GM18499 (cell line): ENCODE data around the gene LARGE1.

Experiments used
- ATAC-seq: cut with Tn5 transposase; IDR thresholded peaks from one replicate; pipeline ENCODE4 v1.9.1; 2021; ENCODE audit warnings: moderate number of reproducible peaks; ENCODE audit not compliant: insufficient read depth, unreplicated experiment

The LARGE1 gene

DNA sequence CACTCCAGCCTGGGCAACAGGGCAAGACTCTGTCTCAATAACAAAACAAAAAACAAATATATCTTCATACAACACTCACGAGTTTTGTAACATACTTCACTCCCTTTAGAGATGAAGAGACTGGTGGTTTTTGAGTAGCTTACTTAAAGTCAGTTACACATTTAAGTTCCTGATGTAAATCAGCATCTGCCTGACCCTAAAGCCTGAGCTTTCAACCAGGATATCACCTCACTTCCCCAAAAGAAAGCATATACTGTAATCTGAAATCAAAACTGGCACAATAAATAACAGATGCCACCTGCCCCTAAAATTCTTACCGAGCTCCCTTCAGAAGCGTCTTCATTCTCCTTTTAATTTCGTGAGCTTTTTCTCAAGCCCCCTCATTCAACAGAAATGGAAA, 31.5 kb downstream of the LARGE1 start:
- ATAC-seq: no peak

DNA sequence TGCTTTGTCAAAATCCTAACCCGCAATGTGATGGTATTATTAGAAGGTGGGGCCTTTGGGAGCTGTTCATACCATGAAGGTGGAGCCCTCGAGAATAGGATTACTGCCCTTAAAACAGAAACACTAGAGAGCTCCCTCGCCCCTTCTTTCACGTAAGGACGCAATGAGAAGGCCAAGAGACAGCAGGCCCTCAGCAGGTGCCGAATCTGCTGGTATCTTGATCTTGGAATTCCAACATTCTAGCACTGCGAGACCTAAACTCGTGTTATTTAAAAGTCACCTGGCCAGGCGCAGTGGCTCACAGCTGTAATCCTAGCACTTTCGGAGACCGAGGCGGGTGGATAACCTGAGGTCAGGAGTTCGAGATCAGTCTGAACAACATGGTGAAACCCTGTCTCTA, 33.1 kb downstream of the LARGE1 start:
- no peak for ATAC-seq

DNA sequence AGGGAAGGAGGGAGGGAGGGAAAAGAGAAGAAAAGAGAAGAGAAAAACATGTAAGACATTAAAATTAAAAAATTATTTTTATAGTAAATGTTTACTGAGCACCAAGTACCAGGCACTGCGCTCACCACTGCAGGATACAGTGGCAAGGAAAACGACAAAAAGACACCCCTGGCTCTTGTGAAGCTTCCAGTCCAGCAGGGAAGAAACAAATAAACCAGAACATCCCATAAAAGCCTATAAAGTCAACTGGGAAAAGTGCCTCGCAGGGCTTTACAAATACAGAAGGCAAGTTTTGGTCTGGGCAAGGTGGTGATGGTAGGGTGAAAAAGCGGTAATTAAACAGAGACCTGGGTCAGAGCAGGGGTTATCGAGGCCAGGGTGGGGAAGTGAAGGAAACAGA, 33.6 kb downstream of the LARGE1 start:
- no peak for ATAC-seq

DNA sequence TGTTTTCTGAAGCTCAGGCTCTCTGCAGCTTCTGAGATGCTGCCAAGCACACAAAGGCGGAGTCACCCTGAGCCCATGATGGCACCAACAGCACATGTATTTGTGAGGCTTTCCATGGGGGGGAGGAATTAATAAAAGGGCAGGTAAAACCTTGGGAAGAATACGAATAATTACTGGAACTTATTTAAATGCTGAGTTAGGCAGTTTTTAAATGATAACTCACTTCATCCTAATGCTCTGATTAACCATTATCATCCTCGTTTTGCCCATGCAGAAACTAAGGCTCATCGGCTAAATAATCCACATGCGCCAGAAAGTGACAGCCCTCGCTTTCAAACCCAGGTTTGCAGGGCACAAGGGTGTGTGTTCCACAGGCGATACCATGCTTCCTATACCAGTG, 35.4 kb downstream of the LARGE1 start:
- no peak for ATAC-seq

DNA sequence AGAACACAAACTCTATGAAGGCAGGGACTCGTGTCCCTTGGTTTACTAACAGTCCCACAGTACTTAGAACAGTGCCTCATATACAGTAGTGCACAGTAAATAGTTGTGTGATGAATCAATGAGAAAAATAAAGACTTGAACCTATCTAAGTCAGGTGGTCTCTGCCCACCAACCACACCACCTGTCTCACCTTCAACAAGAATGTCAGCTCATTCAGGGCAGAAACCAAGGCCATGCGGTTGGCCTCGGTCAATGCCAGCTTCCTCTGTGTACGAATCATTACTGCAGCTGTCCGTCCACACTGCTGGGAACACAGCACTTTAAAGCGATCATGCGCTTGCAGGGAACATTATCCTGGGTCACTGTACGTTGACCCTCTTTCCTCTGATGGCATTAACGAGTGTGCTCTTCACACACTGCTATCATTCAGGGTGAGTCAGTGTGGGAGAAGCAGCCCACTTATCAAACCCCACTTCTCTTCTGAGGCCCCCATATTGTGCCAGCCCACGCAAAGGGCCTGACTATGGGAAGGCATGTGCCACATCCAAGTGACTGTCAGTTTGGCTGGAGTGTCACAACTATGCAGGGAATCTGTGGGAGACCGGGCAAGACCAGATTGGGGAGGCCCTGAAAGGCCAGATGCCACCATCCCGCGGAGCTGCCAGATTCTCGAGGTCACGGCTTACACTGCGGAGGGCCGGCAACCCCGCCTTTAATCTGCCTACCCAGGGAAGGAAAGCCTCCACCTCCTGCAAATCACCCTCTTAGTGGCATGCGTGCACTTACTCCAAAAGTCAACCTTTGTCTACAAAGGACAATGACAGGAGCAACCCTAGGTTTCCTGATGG, 36.1 kb downstream of the LARGE1 start:
- no peak for ATAC-seq

DNA sequence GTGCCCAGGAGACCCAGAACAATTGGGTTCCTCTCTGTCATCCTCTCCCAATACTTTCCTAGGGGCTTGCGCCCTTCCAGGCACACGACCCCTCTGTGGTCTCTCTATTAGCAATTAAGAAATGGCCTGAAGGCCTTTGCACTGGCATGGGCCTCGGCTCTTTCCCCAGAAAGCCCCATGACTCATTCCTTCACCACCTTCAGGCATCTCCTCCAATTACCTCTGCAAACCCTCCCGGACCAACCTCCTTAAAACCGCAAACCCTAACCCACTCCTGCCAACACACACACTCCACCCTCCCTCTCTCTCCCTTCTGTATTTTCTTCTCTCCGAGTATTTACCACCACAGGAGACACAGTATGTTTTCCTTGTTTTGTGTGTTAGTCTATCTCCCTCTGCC, 36.7 kb downstream of the LARGE1 start:
- no peak for ATAC-seq

DNA sequence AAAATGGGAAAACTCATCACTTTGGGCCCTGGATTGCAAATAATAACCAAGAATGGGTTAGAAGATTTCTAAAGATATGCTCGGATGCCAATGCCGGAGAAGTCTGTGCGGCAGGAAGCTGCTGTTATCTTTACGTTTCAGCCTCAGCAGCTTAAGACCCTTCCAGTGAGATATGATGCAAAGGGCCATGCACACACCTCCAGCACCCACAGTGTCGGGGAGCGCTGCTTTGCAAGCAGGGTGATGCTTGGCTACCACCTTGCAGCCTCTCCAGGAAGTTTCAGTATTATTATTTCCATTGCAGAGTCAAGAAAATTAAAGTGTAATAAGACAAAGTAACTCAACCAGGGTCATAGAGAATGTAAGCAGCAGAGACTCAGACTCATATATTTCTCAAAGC, 37.3 kb downstream of the LARGE1 start:
- ATAC-seq: no peak

DNA sequence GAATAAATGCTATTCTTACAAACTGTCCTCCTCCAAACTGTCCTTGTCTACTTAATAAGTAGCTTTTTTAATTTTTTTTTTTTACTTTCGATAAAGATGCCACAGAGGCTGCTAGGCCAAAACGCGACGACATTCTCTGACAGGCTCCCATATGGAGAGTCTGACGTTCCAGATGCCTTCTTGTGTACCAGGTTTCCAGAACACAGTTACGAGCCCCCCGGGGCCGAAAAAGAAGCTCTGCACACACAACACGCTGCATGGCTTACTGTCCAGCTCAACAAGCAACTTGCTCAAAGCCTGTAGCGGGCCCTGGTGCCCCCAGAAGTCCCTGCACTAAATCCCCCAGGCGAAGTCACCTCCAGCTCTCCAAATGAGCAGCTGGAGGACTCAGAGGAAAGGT, 39.3 kb downstream of the LARGE1 start:
- no peak for ATAC-seq

DNA sequence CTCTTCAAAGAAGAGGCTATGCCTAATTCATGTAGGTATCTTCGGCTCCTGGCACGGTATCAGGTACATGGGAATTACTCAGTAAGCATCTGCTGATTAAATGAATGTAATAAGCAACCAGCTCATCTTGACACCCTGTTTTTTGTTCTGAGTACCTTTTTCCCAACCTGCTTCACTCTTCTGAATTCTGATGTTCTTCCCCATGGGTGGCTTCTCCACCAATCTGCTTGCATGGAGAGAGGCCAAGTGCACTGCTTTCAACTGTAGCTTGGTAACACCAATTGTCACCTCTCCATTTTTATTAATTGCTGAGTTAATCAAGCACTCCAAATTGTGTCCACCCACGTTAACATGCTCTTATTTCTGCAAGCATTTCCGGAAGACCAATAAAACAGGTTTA, 40.5 kb downstream of the LARGE1 start:
- no peak for ATAC-seq

DNA sequence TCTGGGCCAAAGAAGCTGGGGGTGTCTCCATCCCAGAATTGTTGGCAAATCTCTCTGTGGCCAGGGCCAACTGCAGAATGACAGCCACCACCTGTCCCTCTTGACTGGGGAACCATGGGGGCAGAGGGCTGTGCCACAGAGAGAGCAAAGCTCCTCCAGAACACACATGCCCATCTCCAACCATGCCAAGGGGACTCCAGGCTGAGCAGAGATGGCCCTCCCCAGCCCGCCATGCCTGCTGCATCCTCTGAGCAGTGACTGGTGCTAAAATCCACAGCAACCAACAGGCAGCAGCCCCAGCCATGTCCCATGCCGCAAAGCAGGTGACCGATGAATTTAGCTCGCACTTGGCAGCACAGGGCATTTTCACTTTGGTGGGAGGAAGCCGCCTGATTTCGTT, 45.0 kb downstream of the LARGE1 start:
- ATAC-seq: no peak

DNA sequence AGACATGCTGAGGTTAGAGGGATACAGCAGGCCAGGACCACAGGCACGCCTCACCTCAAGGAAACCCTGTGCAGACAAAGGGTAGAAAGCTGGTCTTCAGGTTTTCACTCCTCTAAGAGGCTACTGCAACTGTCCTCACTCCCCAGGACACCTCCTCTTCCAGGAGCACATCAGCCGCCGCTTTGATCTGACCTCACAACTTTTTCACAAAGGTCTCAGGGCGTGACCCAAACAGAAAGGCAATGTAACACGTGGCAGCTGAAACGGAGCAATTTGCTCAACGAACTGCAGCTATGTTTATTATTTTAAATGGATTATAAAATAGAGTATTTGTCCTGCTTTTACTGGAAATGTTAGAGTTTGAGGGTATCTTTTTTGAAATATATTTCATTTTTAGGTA, 46.1 kb downstream of the LARGE1 start:
- ATAC-seq: no peak

DNA sequence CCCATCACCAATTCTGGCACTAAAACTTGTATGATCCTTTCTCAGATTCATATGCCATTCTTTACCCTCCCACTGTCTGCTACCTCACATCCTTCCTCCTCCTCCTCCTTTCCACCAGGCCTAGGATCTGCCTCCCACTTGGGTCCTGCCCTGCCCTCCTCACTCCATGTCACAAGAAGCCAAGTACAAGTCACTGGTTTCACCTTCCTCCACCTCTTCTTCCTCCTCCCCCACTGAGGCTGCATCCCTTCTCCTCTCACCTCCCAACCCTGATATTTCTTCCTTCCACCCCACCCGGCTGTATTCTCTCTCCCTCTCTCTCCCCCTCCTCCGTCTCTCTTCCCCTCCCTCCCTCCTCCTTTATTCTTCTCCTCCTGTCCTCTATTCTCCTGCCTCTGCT, 46.6 kb downstream of the LARGE1 start:
- ATAC-seq: no peak

DNA sequence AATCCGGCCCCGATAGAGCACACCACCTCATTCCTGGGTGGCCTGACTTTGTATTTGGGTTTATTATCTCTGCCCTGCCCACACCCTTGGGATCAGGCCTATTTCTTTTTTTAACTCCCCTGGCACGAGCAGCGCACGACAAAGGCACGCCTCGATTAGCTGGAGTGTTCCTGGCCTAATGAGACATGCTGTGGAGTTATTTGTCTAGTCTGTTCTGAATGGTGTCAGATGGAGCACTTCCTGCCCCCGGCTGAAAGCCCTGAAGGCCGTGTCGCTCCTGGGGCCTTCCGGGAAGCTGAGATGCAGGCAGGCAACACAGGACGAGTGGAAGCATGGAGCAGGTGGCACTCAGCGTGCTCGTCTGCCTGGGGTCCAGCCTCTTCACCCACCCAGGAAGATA, 47.1 kb downstream of the LARGE1 start:
- no peak for ATAC-seq

DNA sequence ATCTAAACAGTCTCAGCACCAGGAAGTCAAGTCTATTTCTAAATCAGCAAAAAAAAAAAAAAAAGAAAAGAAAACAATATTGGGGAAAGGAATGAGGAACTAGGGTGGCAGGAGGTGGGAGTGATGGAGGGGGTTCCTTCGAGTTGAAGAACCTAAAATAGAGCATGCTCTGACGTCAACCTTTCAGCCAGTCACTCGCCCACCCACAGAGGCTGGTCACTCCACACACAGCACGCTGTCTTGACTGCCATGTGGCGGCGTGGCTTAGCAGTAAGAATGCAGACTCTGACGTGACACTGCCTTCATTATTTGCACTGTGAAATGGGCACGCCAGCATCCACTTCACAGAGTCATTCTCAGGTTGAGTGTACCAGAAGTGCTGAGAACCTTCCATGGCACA, 48.3 kb downstream of the LARGE1 start:
- ATAC-seq: no peak

DNA sequence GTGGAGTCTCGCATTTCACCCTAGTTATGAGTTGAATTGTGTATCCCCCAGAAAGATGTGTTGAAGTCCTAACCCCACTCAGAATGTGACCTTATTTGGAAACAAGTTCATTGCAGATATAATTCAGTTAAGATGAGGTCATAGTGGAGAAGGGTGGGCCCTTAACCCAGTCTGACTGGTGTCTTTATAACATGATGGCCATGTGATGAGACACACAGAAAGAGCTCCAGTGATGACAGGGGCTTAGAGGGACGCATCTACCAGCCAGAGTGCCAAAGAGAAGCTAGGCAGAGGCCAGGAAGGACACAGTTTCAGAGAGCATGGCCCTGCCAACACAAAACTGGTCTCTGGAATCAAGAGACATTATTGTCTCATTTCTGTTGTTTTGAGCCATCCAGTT, 50.3 kb downstream of the LARGE1 start:
- no peak for ATAC-seq

DNA sequence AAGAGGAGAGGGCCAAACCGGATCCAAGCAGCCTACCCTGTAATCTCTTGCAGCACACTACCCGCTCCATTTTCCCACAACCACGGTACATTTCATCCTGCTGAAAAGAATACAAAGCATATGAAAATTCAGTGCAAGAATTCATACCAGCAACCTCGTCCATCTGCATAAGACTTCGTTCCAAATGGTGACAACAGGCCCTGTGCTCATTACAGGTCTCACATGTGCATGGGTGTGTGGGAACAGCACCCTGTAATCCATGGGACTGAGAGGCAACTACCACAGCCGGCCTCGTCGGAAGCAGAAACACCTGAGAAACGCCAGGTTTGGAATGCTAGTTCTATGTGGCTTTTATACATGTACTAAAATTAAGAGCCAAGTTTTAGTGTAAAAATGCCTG, 52.3 kb downstream of the LARGE1 start:
- ATAC-seq: no peak

DNA sequence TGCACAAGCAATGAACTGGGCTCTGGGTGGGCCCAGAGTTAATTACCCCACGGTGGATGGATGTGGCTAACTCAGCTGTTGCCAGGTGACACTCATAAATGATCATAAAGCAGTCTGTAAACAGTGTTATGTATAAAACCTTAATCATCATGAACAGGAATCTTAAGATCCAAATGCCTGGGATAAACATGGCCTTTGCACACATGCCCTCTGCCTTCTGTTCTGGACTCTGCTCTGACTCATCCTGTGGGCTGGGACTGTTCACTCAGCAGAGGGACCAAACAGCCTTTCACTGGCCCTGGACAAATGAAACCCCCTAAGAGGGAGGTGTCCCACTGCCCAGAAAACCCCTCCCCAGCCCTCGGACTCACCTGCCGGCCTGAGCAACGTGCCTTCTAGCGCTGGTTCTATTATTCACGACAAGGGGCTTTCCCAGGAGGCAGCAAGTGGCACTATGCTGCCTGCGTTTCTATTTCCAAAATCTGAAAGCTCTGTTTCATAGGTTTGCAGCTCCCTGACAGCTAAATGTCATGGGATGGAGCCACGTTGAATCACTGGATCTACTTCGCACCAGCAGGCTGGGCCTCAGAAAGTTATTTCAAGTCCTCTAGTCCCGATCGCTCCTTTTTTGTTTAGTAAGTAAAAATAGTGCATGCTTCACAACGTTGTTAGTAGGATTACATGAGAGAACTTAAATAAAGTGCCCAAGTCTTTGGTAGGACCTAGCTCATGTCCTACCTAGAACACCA, 53.0 kb downstream of the LARGE1 start:
- ATAC-seq: no peak

DNA sequence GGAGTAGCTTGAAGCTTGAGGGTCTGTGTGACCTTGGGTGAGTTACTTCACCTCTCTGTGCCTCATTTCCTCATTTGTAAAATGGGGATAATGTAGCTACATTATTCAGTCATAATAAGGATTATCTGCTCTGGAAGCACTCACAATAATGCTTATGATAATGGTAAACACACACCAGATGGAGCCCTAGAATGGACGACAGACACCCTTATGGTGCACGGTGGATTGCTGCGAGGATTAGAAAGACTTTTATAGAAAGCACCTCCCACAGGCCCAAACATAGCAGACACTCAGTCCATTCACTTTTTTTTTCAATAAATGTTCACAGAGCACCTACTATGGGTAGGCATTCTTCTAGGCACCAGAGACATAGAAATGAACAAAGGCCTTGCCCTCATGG, 53.8 kb downstream of the LARGE1 start:
- ATAC-seq: no peak

DNA sequence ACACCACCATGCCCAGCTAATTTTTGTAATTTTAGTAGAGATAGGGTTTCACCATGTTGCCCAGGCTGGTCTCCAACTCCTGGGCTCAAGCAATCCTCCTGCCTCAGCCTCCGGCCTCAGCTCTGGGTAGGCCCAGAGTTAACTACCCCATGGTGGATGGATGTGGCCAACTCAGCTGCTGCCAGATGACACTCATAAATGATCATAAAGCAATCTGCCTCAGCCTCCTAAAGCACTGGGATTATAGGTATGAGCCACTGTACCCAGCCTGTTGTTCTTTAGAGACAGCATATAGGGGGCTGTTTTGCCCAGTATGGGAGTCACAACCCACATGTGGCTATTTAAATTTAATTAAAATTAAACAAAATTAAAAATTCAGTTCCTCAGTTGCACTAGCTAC, 54.3 kb downstream of the LARGE1 start:
- no peak for ATAC-seq

DNA sequence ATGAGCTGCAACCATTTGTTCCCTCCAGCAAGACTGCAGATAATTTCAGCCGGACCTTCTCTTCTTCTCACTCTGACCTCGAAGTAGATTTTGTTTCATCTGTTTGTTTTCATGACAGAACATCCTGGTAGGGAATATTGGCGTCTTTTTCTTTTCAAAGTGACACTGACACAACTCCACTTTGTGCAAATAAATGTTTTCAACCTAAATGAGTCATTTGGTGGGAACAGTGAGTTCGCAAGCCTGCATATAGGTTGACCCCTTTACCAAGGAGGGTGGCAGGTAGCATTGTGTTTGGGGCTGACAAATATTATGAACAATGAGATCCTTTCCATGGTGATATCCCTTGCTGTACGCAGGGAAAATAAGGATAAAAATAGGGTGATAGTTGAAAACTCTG, 55.0 kb downstream of the LARGE1 start:
- ATAC-seq: no peak

DNA sequence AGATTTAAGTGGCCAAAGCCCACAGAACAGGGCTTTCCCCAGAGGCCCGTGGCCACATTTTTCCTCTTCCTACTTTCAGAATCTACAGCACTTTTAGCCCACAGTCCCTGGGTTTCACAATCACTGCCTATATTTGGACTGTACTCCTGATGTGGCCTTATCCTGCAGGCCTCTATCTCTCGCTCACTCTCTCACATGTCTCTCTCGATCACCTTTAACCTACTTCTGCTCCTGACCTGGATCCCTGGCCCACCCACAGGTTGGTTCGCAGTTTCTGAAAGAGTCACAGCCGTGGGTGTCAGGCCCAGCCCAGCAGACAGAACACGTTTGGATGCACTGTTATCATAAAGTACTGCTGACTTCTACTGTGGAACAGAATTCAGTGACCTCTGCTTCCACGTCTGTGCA, 55.5 kb downstream of the LARGE1 start:
- no peak for ATAC-seq
